Measurements from ENCODE around the gene SULF2.

Gene SULF2

DNA sequence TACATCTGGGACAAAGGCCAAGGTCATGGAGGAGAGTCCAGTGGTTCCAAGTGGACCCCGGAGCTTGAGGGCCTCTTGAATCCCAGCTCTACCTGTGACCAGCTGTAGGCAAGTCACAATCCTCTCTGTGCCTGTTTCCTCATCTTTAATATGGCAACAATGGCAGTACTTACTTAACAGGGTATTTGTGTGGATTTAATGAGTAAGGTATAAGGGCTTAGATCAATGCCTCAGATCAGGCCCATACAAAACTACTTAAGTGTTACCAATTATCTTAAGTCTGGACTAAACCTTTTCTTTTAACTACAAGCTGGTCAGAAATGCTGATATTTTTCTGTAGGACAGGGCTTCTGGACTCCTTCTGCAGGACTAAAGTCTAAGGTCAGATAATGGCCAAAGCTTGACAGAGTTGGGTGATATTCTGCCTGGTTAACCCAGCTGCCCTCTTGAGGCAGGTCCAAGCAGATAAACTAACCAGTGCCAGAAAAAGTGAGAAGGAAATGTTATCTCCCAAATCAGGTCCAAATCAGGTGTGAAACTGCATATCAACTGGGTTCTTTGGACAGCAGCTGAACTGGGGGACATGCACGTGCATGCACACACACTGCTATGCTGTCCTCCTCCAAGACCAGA lies 2.2 kb downstream of the SULF2 start:
- no peak for DNase-seq

DNA sequence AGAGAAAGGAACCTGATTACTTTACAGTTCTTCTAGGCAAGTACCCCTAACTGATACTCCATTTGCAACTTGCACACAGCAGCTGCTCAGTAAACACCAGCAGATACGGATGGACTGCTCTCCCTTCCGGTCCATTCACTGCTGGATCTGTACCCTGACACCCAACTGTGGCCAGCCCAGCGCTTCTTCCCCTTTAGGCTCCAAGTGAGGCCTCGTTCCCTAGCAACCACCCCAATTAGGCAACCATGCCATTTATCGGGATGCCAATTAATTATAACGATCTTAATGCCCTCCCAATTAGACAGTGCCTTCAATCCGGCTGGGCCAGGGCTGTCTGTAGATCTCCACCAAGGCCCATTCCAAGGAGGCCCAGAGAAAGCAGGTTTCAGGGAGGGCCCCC lies 3.2 kb downstream of the SULF2 start:
- DNase-seq = no peak

DNA sequence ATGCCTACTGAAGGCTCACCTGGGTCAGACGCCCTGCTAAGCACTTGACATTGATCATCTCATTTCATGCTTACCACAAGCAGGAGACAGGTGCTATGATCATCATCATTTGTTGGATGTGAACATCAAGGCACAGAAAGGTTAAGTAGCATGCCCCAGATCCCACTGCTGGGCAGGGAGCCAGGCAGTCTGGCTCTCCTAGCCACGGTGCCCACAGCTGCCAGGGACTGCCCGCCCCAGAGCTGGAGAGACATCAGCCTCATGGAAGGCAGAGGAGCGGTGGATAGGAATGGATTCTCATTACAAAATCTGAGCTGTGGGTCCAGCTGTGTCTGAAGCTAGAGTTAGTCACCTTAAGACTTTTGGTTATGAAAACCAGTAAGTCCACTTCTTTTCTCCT lies 3.6 kb downstream of the SULF2 start:
- DNase-seq = no peak

DNA sequence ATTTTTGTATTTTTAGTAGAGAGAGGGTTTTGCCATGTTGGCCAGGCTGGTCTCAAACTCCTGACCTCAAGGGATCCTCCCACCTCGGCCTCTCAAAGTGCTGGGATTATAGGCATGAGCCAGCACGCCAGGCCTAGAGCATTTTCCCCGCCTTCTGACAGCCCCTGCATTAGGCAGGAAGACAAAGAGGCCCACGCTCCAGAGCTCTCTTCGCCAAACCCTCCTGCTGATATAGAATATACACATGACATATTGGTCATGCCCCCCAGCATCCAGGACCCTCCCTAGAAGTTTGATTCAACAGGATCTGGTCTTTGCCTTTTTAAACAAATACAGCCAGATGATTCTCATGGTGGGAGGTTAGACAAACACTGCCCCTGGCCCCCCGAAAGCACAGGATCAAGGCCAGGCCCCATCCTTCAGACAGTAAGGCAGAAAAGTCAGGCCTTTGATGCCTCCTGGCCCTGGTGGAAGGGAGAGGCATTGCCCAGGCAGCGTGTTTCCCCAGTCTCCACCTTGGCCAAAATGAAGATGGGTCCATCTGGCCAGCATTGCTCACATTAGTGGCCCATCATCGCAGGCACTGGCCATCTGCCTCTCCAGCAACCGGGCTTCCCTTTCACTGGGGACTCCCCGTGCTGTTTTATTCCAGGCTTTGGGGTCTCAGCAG lies 4.4 kb downstream of the SULF2 start:
- no peak for DNase-seq

DNA sequence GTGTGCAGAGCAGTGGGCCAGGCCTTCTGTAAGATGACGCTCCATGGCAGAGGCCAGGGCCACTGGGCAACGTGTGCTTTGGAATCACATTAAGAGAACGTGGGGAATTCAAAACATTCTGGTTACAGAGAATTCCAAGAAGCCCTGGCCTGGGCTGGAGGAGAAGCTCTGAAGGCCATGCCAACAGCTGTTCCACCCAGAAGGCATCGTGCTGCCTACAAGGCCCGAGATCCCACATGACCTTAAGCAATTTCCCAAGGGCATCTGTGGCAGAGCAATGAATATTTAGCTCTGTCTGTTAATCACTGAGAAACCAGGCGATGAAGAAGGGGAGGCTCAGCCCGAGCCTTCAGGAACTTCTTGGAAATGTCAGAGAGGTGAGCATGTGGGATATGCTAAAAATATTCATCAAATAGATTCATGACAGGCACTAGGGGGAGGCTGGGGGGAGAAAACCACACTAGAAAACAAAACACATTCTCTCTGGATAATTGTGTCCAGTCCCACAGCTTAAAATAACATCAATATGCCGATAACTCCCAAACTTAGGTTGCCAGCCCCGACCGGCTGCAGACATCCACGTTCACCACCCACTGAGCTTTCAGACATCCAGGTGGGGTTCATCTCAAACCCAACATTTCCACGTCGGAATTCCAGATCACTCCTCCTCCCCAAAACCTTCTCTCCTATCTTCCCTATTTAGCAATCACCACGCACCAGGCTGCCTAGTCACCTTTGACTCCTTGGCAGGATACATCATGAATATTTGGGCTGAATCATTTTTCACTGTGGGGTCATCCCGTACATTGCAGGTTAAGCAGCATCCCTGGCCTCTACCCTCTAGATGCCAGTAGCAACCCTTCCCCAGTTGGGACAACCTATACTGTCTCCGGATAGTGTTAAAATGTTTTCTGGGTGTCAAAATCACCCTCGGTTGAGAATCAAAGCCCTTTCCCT lies 6.6 kb downstream of the SULF2 start:
- no peak for DNase-seq

DNA sequence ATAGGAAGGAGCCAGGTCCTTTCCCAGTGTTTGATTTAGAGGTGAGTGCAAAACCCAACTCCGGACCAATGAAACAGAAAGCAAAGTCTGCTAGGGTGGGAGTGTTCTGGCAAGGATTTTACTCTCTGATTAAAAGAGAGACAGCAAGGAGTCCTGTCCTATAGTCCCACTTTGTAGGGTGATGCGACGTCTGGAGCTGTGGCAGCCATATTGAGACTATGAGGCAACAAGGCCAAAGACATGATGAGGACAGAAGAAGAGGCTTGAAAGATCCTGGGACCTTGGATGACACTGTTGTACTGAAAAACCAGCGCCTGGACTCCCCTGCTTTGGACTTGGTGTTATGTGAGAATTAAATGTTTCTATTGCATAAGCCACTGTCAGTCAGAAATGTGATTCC lies 8.1 kb downstream of the SULF2 start:
- no peak for DNase-seq

DNA sequence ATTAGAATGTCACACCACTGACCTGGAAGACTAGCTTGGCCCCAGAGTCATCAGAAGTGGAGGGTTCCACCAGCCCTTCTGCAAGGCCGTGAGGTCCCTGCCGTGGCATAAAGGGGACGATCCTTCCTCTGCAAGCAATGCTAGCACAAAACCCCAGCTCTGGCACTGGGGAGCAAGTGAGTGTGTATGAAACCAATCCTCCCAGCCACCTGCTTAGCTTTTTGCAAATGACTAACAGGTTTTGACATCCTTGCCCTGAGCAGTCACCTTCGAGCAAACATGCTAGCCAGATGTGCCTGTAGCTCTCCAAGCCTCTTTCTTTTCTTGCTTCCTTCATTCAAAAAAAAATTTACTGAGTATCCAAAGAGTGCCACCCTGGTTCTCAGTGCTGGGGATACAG lies 8.6 kb downstream of the SULF2 start:
- no peak for DNase-seq

DNA sequence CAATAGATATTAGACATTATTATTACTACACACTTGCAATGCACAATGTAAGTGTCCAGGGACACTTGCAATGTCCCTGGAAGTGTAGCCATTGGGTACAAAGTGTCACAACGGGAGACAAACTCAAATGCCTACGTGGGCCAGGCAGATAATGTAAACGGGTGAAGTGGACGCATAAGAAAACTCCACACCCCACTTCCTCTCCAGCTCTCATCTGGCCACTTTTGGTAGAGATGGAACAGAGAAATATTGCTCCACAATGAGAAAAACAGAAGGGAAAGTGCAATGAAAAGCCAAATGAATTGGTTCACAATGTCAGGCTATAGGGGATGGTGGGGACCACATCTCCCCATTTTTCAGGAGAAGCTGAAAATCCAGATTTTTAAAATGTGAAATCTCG lies 9.4 kb downstream of the SULF2 start:
- DNase-seq = no peak

DNA sequence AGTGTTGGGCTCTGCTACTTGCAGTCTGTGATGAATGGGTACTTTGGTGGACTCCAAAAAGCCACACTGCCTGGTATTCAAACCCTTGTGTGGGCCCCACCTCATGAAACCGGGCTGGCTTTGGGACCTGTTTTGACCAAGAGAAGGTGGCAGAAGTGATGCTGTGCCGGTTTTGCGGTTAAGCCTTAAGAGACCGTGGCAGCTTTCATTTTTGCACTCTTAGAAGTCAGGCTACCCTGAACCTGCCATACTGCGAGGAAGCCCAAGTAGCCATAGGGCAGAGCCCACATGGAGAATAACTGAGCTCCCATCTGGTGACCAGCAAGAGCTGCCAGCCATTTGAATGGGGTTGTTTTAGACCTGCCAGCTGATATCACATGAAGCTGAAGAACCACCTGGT lies 10.2 kb downstream of the SULF2 start:
- DNase-seq = no peak

DNA sequence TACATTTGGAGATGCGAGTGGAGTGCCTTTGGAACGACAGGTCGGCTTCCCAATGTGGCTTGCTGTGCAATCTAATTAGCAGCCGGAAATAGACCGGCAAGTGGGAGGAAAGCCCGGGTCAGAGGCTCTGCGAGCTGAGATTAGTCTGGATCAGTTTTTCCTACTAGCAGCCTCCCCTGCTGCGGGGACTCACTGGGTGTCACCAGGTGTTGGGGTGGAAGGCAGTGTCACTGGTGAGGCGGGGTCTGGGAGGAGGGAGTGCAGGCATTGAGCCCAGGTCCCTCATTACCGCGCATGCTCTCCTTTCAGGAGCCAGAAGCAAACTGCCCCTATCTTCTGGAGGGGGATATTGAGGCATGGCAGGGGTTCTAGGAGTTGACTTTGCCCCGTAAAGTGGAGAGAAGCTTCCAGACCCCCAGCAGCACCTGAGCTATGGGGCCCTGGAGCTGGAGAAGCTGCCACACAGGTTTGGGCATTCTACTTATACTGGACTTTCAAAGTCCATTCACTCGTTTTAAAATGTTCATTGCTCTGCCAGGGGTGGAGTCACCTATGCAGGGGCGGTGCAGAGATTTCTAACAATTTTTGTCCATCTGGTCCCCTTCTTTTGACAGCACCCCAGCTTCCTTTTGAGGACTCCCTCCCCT lies 11.0 kb downstream of the SULF2 start:
- peak; percentile 4 for DNase-seq

DNA sequence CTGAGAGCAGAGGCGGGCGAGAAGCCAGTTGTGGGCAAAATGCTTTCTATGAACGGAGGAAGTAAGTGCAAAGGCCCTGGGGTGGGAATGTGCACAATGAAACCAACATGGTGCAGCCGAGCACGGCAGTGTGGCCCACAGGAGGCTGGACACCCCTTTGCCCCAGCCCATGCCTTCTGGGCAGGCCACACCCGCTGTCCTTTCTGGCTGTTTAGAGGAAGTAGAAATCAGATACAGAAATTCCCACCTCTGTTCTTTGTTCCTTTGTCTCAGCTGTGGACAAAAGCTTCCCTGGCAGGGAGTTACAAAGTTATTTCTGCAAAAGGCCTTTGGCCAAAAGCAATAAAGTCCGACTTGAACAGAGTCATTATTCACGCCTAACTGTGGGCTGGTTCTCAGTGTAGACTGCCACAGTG lies 11.9 kb downstream of the SULF2 start:
- no peak for DNase-seq

DNA sequence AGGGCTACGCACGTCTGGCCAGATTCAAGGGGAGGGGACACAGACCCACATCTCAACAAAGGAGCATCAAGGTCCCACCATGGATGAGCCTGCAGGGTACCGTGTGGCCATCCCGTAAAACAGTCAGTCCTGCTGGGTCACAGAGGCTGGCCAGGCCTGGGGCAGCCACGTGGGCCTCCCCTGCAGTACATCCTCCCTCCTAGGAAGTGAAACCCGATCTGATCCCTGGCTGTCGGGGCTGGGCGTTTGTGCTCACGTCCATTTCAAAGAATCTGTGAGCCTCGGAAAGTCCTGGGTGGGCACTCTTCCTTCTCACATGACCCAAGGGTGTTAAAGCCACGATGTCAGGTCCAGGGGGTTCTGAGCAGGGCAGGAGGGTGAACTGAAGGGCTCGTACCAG lies 14.3 kb downstream of the SULF2 start:
- no peak for DNase-seq

DNA sequence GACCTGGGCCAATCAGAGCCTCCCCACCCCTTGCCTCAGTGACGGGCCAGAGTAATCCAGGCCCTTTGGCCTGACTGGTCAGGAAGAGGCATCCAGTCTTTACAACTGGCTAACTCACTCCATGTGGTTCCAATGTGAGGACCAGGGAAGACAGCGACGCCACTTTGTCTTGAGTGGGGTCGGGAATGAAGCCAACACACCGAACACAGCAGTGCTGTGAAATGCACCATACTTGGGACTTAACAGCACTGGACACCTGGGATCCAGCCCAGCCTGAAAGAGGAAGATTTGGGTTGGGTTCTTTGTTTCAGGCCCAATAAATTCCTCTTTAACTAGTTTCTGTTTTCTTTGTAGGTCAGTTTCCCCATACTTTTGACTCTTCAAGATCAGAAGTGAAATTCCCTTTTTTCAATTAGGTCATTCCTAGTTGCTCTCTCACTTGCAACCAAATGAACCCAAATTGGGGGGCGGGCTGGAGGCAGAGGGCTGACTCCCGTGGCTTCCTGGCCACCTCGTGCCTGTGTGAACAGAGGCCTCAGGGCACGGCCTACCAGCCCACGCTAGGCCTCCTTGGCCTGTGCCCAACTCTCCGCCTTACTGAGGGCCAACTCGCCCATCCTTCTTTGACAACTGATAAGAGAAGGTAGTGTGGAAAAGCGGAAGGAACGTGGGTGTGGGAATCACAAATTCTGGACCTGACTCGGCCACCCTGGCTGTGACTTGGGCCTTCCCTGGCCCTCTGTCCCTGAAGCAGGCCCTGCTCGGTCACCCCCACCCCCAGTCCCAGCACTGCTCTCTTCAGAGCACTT lies 17.1 kb downstream of the SULF2 start:
- no peak for DNase-seq

DNA sequence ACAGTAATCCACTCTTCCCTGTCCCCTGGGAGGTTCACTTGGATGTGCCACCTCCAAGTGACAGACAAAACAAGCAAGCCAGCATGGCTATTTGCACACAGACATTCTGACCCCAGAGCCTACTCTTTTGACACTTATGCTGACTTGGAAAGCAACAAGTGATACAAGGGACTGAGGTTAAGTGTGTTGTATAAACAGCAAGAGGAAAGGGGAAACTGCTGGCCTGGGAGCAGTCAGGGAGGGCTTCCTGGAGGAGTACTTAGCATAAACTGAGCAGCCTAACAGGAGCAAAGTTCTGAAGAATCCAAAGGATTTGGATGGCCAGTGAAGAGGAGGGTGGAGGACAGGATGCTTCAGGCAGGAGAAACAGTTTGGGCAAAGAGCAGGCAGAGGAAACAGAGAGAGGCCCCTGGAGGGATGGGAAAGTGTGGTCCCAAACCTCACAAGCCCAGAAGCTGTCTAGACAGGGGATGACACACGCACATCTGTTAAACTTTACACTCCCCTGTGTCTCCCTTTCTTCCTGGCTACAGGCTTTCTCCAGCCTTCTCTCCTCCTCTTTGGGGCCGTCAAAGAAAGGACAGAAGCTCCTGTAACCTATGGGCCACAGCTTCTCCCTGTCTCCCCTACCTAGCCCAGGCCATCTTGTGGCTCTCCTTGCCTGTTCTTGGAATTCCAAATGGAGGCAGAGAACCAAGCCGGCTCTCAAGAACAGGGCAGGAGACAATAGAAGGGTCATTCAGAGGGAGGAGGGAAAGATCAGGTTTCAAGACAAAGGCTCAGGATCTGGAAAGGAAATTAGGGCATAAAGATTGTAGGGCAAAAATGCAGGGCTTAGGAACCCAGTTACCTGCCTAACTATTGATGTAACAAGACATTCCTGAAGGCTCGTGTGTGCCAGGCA lies 19.3 kb downstream of the SULF2 start:
- no peak for DNase-seq

DNA sequence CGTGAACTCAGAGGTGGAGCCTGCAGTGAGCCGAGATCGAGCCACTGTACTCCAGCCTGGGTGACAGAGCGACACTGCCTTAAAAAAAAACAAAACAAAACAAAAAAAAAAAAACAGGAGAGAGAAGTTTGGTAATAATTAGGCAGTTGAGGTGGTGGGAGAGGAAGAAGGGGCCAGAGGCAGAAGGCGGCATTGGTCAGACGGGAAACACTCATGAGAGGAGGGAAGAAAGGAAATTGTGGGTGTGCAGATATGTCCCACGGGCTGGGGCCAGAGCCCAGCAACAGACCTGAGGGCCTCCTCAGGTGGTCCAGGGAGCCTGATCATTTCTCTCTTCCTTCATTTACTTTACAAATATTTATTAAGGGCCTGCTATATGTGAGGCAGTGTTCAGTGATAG lies 20.0 kb downstream of the SULF2 start:
- no peak for DNase-seq

DNA sequence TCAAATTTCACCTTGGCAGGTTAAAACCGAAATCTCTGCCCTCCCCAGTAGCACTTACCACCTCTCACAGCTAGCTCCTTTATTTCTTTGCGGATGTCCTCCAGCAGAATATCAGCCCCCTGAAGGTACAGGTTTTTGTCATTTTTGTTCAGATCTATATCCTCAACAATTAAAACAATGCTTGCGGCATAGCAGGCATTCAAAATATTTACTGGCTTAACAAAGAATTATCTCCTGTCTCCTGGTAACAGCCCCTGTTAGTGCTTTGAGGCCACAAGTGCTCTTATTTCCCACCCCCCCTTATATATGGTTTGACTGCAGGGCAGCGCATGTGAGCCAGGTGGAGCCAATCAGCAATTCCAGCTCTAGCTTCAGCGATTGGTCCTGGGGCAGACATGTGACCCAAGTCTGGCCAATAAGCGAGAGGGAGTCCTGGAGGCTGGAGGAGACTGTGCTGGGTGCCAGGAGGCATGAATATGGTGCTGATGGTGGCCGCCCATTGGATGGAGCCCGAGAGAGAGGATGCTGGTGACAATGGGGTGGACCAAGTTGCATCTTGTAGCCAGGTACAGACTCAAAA lies 21.0 kb downstream of the SULF2 start:
- DNase-seq = no peak

DNA sequence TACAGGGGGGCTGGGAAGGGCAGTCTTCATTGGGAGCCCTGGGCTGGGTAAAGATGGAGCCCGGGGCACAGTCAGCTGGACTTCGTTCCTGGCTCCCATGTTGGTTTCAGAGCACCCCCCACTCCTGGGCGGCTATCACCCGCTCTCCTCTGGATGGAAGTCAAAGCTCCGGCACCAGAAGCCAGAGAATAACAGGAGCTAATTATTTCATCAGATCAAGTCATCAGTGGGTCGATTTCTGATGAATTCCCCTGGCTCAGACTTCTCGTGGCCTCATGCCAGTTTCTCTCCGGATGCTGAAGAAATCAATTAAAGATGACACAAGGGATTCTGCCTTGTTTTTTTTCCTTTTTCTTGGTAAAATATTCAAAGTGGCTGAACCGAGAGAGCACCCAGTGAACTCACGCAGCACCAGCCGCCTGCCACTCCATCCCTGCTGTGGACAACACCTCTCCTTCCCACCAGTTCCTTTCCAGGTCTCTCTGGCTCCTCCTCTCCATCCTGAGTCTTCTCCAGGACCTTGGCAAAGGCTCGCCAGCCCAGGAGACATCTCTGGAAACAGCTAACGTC lies 22.5 kb downstream of the SULF2 start:
- DNase-seq = no peak

DNA sequence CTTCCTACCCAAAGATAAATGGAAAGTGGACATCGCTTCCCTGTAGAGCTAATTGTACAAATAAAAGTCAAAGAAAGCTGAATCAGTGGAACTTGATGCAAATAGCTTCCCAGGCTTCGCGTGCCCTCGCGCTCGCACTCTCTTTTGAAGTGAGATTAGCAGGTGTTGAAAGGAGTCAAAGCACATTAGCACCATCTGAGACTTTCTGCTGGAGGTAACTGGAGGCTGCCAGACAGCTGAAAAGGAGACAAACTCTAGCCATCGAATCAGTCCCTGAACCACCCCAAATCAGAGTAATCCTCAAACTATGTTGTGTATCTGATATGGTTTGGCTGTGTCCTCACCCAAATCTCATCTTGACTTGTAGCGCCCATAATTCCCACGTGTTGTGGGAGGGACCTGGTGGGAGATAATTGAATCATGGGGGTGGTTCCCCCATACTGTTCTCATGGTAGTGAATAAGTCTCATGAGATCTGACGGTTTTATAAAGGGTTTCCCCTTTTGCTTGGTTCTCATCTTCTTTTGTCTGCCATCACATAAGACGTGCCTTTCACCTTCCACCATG lies 23.7 kb downstream of the SULF2 start:
- no peak for DNase-seq

DNA sequence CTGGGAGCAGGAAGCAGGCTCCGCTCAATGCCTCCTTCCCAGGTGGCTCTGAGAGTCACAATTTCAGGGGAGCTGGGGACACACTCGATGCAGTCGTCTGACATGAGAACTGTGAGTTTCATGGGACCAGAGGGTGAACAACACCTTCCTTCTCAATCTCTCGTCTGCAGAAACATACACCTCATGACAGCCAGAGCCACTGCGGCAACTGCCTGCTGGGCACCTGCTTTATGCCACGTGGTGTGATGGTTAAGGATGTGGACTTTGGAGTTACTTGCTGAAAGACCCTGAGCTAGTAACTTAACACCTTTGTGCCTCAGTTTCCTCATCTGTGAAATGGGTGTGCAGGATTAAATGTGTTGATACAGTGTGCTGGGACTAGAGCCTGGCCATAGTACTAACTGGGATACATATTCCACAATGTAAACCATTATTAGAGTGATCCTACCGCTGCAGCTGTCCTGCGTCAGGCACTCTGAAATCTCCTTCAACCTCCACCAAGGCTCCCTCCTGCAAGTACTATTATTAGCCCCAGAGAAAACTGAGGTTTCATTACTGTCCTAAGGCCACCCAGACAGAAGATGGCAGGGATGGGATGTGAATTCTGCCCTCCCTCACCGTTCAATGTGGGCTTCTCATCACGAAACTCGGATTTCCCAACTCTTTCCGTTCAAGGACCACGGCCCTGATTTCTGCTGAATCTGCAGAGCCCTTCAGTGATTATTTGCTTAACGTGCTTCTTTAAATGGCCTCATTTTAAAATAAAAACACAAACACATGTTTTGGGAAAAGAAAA lies 24.4 kb downstream of the SULF2 start:
- no peak for DNase-seq
